A673 (cell line): ENCODE results near the gene KRTAP10-7.
"Not testable (repeated sequence)": the region's sequence is repeated elsewhere in the genome, so short reads cannot be mapped to it uniquely, and the experiment has no call there.

Source experiments
- EZH2 ChIP-seq: fragments of 200-600 bp; sonication (generic); IDR thresholded peaks from 2 replicates; pipeline ENCODE4 v1.6.1; 2017; ENCODE audit warnings: borderline replicate concordance, low read depth, mild to moderate bottlenecking, mixed read lengths, antibody characterized with exemption, low read length; ENCODE audit not compliant: poor library complexity, severe bottlenecking
- TF ChIP-seq, protein P1 (sequence below): fragments of 300-800, 200-600 bp; sonication (generic); conservative IDR thresholded peaks from 2 replicates; pipeline ENCODE4 v1.5.1; 2017; ENCODE audit warnings: low read depth, mild to moderate bottlenecking, antibody characterized with exemption, low read length, moderate library complexity, mixed read lengths

DNA sequence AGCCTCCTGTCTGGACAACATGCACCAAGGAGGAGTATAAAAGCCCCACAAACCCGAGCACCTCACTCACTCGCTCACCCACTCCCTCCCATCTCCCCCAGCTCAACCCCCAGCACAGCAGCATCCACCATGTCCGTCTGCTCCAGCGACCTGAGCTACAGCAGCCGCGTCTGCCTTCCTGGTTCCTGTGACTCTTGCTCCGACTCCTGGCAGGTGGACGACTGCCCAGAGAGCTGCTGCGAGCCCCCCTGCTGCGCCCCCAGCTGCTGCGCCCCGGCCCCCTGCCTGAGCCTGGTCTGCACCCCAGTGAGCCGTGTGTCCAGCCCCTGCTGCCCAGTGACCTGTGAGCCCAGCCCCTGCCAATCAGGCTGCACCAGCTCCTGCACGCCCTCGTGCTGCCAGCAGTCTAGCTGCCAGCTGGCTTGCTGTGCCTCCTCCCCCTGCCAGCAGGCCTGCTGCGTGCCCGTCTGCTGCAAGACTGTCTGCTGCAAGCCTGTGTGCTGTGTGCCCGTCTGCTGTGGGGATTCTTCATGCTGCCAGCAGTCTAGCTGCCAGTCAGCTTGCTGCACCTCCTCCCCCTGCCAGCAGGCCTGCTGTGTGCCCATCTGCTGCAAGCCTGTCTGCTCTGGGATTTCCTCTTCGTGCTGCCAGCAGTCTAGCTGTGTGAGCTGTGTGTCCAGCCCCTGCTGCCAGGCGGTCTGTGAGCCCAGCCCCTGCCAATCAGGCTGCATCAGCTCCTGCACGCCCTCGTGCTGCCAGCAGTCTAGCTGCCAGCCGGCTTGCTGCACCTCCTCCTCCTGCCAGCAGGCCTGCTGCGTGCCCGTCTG is 26.6 kb upstream of the KRTAP10-7 start, which contains the start of gene KRTAP10-4:
- TF ChIP-seq, protein P1, sequence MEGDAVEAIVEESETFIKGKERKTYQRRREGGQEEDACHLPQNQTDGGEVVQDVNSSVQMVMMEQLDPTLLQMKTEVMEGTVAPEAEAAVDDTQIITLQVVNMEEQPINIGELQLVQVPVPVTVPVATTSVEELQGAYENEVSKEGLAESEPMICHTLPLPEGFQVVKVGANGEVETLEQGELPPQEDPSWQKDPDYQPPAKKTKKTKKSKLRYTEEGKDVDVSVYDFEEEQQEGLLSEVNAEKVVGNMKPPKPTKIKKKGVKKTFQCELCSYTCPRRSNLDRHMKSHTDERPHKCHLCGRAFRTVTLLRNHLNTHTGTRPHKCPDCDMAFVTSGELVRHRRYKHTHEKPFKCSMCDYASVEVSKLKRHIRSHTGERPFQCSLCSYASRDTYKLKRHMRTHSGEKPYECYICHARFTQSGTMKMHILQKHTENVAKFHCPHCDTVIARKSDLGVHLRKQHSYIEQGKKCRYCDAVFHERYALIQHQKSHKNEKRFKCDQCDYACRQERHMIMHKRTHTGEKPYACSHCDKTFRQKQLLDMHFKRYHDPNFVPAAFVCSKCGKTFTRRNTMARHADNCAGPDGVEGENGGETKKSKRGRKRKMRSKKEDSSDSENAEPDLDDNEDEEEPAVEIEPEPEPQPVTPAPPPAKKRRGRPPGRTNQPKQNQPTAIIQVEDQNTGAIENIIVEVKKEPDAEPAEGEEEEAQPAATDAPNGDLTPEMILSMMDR: not testable (repeated sequence)
- TF ChIP-seq EZH2: not testable (repeated sequence)
